Stimulated activated CD4-positive, alpha-beta T cell treated with anti-CD3 and anti-CD28 coated beads, Interleukin-4, amount 100 ng/mL, for 48 hours (primary cell): ENCODE data around the gene KYNU.
A peak's percentile ranks its signal among the peaks of the same experiment; 100 is the strongest.
"Not testable (repeated sequence)": the region's sequence is repeated elsewhere in the genome, so short reads cannot be mapped to it uniquely, and the experiment has no call there.

Experiments
- DNase-seq, 2 donors: peaks; one replicate each; pipeline ENCODE4 v3.0.0-alpha.2; 2020; ENCODE audit warnings: low read depth in 2 of 2

Gene KYNU

DNA sequence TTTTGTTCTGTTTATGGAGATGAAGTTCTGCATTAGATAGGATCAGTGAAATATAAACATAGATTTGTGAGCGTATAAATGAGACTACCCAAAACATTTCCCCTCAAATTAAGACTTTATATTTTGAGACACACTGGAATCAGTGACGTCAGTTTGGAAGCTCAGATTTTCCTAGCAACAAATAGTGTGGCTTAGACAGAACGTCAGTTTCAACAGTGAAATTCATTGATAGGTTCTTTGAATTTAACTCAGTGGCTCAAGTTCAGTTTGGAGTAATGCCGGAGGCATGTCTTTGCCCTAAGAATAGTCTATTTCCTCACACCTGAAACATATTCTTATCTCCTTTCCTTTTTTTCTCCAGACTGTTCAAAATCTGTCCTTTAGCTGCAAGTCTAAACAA is 138.2 kb downstream of the KYNU start:
- no peak for DNase-seq

DNA sequence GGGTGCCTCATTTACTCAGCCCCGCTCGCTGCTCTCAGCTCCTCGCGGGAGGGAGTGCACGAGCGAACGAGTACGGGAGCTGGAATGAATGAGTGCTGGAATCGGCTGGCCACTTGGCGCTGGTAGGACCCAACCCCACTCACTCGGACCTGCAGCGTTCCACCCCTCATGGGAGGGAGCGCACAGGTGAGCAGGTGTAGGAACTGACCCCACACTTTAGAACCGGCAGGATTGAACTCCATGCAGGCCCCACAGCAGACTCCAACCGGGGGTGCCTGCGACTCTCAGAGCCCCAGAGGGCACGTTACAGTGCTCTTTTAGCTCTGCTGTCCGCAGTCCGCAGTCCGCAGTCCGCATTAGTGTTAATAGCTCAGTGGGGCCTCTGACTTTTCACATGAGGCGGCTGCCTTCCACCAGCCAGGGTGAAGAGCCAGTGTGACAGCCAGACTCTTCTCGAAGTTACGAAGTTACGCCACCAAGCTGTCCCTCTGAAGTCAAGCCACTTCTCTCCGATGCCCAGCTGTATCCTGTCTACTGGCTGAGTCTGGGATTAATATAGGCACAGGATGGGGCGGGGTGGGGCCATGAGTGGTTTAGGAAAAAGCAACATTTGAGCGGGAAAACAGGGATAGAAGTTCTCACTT is 149.1 kb downstream of the KYNU start:
- no peak for DNase-seq

DNA sequence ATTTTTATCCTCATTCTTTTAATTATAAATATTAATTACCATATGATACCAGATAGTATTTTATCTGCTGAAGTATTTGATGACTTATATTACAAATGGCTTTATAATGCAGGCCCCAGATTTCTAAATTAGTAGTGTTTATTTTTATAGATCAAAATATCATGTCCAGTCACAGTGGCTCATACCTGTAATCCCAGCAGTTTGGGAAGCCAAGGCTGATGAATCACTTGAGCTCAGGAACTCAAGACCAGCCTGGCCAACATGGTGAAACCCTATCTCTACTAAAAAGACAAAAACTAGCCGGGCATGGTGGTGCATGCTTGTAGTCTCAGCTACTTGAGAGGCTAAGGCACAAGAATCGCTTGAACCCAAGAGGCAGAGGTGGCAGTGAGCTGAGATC is 151.7 kb downstream of the KYNU start:
- DNase-seq: no peak

GRCh38 chr2:143030127-143030526 is 152.7 kb downstream of the KYNU start:
- no peak for DNase-seq

GRCh38 chr2:143034292-143035074 is 157.0 kb downstream of the KYNU start:
- peak; percentile 14 to 17 for DNase-seq

DNA sequence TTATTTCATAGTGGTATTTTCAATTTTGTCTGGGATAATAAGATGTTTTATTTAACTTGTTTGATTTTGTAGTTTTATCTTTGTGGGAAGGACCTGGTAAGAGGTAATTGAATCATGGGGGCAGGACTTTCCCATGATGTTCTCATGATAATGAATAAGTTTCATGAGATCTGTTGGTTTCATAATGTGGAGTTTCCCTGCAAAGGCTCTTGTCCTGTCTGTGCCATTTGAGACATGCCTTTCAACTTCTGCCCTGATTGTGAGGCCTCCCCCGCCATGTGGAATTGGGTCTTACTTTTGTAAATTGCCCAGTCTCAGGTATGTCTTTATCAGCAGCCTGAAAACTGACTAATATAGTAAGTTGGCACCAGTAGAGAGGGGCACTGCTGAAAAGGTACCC is 174.0 kb downstream of the KYNU start:
- DNase-seq: no peak

DNA sequence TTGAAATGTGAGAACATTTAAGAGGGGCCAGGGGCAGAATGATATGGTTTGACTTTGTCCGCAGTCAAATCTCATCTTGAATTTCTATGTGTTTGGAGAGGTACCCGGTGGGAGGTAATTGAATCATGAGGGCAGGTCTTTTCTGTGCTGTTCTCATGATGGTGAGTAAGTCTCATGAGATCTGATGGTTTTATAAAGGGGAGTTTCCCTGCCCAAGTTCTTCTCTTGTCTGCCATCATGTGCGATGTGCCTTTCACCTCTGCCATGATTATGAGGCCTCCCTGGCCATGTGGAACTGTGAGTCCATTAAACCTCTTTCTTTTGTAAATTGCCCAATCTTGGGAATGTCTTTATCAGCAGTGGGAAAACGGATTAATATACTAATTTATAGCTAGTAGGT is 176.0 kb downstream of the KYNU start:
- DNase-seq: not testable (repeated sequence)

- DNase-seq: no peak
Observed at GRCh38 chr2:143056550-143056949, 179.1 kb downstream of the KYNU start.

DNA sequence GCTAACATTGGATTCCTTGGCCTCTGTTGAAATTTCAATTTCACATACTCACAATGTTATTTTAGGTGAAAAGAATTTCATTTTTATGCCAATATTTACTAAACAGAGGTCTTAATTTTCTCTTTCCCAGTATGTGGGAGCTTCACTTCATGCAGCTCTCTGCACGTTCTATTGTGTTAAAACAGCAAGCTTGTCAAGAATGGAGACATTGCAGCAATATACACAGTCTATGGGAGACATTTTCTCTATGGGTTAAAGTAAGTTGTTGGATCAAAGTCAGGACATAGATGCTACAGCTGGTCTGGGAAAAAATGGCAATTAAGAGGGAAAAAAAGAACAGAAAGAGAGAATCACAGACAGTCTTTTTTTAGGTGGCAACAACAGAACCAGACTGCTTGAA is 181.4 kb downstream of the KYNU start:
- DNase-seq: no peak

DNA sequence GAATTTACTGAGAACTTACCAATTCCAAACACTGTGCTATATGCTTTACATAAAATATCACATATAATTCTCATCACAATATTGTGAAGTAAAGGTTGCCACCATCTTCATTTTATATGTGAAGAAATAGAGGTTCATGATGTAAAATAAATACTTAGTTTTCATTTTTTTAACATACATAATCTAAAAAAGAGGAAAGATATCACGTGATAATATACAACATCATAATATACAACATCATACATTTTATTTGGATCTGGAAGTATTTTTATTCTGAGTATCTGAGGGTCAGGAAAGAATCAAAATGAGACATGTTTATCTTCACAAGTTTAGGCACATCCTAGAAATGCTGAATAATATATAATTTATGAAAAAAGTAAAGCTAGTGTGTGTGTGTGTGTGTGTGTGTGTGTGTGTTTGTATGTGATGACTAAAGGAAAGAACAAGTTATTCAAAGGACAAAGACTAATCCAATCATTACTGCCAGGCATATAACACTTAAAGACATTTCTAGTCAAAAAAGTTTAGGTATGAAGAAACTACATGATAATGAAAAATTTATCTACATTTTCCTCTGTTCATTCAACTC is 186.2 kb downstream of the KYNU start:
- no peak for DNase-seq

GRCh38 chr2:143068094-143068493 is 190.6 kb downstream of the KYNU start:
- DNase-seq: no peak

DNA sequence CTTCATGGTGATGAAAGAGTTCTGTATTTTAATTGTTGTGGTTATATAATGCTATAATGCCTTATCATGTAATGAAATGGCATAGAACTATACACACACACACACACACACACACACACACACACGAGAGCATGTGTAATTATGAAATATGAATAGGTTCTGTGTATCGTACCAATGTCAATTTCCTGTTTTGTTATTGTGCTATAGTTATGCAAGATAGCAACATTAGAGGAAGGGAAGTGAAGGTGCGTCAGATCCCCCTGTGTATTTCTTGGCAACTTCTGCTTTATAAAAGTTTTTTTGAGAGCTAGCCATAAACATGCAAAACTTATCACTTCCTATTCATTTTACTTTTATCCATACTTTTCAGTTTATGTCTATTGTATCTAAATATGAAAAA is 191.0 kb downstream of the KYNU start:
- DNase-seq: no peak

DNA sequence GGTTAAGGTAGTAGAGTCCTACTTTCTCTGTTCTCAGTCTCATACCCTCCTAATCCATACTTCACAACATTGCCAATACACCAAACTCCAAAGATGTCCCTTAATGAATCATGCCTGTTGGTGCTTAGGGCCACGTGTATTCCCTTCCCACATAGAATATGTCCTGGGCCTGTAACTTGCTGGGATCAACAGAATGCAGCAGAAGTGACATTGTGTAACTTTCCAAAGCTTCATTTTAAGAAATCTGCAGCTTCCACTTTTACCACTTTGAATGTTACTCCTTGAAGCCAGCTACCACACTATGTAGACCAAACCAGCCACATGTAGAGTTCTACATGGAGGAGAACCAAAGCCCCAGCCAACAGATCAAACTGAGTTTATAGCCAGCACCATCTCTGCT is 193.2 kb downstream of the KYNU start:
- DNase-seq: no peak

DNA sequence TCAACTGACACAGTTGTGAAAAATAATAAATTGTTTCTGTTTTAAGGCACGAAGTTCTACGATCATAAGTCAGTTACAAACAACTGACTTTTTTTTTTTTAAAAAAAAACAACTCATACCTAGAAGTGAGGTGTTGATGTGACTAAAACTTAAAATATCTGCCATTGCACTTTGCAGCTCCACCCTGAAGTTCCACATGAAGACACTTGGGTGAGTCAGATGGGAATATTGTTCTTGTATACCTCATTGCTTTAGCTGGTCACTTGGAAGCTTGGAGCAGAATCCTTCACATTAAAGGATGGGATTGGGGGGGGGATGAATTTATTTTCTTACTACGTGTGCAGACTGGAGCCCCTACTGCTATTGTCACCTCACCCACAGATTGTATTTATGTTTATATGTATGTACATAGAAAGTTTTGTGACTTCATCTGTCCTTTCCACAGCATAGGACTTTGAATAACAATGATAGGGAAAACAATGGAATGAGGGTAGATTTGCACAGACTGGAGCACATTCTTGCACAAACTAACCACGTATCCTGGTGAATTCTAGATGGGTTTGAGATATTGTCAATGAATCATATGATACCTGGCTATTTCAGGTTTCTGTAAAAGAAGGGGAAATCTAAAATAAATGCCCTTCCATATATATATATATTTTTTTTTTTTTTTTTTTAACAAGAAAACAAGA is 193.9 kb downstream of the KYNU start:
- DNase-seq: no peak

DNA sequence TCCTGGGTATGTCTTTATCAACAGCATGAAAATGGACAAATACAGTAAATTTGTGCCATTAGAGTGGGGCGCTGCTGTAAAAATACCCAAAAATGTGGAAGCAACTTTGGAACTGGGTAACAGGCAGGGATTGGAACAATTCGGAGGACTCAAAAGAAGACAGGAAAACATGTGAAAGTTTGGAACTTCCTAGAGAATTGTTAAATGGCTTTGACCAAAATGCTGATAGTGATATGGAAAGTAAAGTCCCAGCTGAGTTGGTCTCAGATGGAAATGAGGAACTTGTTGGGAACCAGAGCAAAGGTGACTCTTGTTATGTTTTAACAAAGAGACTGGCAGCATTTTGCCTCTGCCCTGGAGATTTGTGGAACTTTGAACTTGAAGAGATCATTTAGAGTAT is 197.4 kb downstream of the KYNU start:
- DNase-seq: not testable (repeated sequence)

- no peak for DNase-seq
Observed at GRCh38 chr2:143075711-143076110, 198.2 kb downstream of the KYNU start.

GRCh38 chr2:143078104-143078503 is 200.6 kb downstream of the KYNU start:
- DNase-seq: no peak

DNA sequence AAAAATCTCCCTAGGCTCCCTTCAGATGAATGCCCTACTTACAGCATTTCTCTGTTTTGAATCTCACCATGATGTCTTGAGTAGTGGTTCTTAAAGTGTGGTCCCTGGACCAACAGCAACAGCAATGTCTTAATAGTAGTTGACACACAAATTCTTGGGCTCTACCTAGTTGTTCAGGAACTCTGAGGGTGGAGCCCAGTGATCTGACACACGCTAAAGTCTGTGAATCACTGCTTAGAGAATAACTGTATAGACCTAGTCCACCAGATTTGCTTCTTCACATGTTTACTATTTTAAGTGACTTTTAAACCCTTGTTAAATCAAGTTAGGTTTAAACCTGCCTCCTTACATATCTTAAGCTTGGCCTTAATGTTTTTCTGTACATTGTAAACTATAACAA is 204.2 kb downstream of the KYNU start:
- no peak for DNase-seq

GRCh38 chr2:143083636-143084035 is 206.2 kb downstream of the KYNU start:
- DNase-seq: no peak

GRCh38 chr2:143084462-143084861 is 207.0 kb downstream of the KYNU start:
- DNase-seq: no peak

DNA sequence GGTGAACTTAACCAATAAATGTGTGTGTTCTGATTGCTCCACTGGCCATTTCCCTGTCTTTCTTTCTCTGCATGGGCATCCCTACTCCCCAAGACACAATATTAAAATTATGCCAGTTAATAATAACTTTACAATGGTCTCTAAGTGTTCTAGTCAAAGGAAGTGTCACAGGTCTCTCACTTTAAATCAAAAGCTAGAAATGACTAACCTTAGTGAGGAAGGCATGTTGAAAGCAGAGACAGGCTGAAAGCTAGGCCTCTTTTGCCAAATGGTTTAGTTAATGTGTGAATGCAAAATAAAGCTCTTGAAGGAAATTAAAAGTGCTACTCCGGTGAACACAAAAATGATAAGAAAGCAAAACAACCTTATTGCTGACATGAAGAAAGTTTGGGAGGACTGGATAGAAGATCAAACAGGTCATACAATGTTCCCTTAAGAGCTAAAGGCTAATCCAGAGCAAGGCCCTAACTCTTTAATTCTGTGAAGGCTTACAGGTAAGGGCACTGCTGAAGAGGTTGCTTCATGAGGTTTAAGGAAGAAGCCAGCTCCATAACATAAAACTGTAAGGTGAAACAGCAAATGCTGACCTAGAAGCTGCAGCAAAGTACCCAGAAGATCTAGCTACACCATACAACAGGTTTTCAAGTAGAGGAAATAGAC is 207.8 kb downstream of the KYNU start:
- no peak for DNase-seq

GRCh38 chr2:143087033-143087432 is 209.6 kb downstream of the KYNU start:
- DNase-seq: no peak
